Trophoblast cell (in vitro differentiated cells and primary cell): ENCODE measurements around the gene SLC20A1.
A peak's percentile ranks its signal among the peaks of the same experiment; 100 is the strongest.

Experiments
- DNase-seq, 2 donors: peaks; one replicate each; pipeline ENCODE4 v3.0.0-alpha.2; 2016
- H2AFZ ChIP-seq: 2 replicates; pipeline ENCODE4 v1.6.1; 2013; ENCODE audit warnings: low read length, moderate library complexity, mild to moderate bottlenecking; ENCODE audit not compliant: insufficient read depth, poor library complexity
- H2AK5ac ChIP-seq: 2 replicates; pipeline ENCODE4 v1.6.1; 2013; ENCODE audit warnings: mild to moderate bottlenecking, low read length
- H2BK120ac ChIP-seq: 2 replicates; pipeline ENCODE4 v1.6.1; 2013; ENCODE audit warnings: low read length, mild to moderate bottlenecking, moderate library complexity; ENCODE audit not compliant: insufficient read depth, poor library complexity
- H2BK12ac ChIP-seq: 2 replicates; pipeline ENCODE4 v1.6.1; 2013; ENCODE audit warnings: mild to moderate bottlenecking, low read length, moderate library complexity
- H2BK5ac ChIP-seq: 2 replicates; pipeline ENCODE4 v1.6.1; 2013; ENCODE audit warnings: low read length, low read depth, moderate library complexity, mild to moderate bottlenecking; ENCODE audit not compliant: poor library complexity
- H3K14ac ChIP-seq: 2 replicates; pipeline ENCODE4 v1.6.1; 2013; ENCODE audit warnings: mild to moderate bottlenecking, low read length
- H3K18ac ChIP-seq: 2 replicates; pipeline ENCODE4 v1.6.1; 2013; ENCODE audit warnings: mild to moderate bottlenecking, low read length
- H3K23ac ChIP-seq: 2 replicates; pipeline ENCODE4 v1.6.1; 2013; ENCODE audit warnings: low read length
- H3K27ac ChIP-seq: 2 replicates; pipeline ENCODE4 v1.5.1; 2013; ENCODE audit warnings: low read depth, mild to moderate bottlenecking, inconsistent platforms, low read length, moderate library complexity
- H3K27me3 ChIP-seq: 2 replicates; pipeline ENCODE4 v1.6.1; 2013; ENCODE audit warnings: inconsistent platforms, mild to moderate bottlenecking, low read length, moderate library complexity; ENCODE audit not compliant: insufficient read depth
- H3K36me3 ChIP-seq, 2 experiments: 1 replicate in 1 of 2; 2 replicates in 1 of 2; pipeline ENCODE4 v1.6.1; 2013; ENCODE audit warnings: low read length in 2 of 2, mild to moderate bottlenecking in 2 of 2, moderate library complexity in 1 of 2; ENCODE audit not compliant: insufficient read depth in 2 of 2, control insufficient read depth in 1 of 2
- H3K4ac ChIP-seq: 2 replicates; pipeline ENCODE4 v1.6.1; 2013; ENCODE audit warnings: low read depth, mild to moderate bottlenecking, low read length, moderate library complexity
- H3K4me1 ChIP-seq, 2 experiments: 1 replicate in 1 of 2; 2 replicates in 1 of 2; pipeline ENCODE4 v1.6.1; 2013; ENCODE audit warnings: low read length in 2 of 2, mild to moderate bottlenecking in 2 of 2, moderate library complexity in 1 of 2; ENCODE audit not compliant: insufficient read depth in 2 of 2, control insufficient read depth in 1 of 2
- H3K4me2 ChIP-seq: 2 replicates; pipeline ENCODE4 v1.6.1; 2013; ENCODE audit warnings: inconsistent platforms, mild to moderate bottlenecking, low read length, moderate library complexity
- H3K4me3 ChIP-seq: 2 replicates; pipeline ENCODE4 v1.5.1; 2013; ENCODE audit warnings: mild to moderate bottlenecking, low read depth, low read length, inconsistent platforms
- H3K79me1 ChIP-seq: one replicate; pipeline ENCODE4 v1.6.1; 2013; ENCODE audit warnings: low read length
- H3K79me2 ChIP-seq: 2 replicates; pipeline ENCODE4 v1.6.1; 2013; ENCODE audit warnings: low read length, mild to moderate bottlenecking; ENCODE audit not compliant: control insufficient read depth, insufficient read depth, poor library complexity
- H3K9ac ChIP-seq: 2 replicates; pipeline ENCODE4 v1.6.1; 2013; ENCODE audit warnings: mild to moderate bottlenecking, low read length
- H3K9me3 ChIP-seq: 2 replicates; pipeline ENCODE4 v1.6.1; 2013; ENCODE audit warnings: low read depth, mild to moderate bottlenecking, control low read depth, inconsistent platforms, low read length; ENCODE audit not compliant: insufficient read depth
- H4K12ac ChIP-seq: 2 replicates; pipeline ENCODE4 v1.6.1; 2013; ENCODE audit warnings: low read depth, mild to moderate bottlenecking, low read length, moderate library complexity
- H4K8ac ChIP-seq: 2 replicates; pipeline ENCODE4 v1.6.1; 2013; ENCODE audit warnings: low read depth, mild to moderate bottlenecking, low read length, moderate library complexity
- H4K91ac ChIP-seq: one replicate; pipeline ENCODE4 v1.6.1; 2013; ENCODE audit warnings: low read depth, mild to moderate bottlenecking, low read length, moderate library complexity
- WGBS: extraction: QIAGEN DNeasy Blood & Tissue Kit; methylation state at CpG from one replicate; pipeline ENCODE4 v1.1.7; 2013; ENCODE audit warnings: missing lambda C conversion rate; ENCODE audit not compliant: insufficient read length, insufficient coverage; ENCODE audit errors: extremely low coverage; 5-methylcytosine and 5-hydroxymethylcytosine counted together

Gene SLC20A1

GRCh38 chr2:112674229-112674628 is 28.5 kb downstream of the SLC20A1 start:
- Histone ChIP-seq H3K4me2 (no peak overlapping the region), H4K91ac (no peak overlapping the region), H3K4ac (no peak overlapping the region), H4K8ac (no peak overlapping the region), H3K4me3 (no peak overlapping the region), H3K36me3 (no peaks in the 10 kb centered on the region), H3K14ac (no peak overlapping the region), H2AFZ (no peak overlapping the region), H2BK5ac (no peak overlapping the region), H2BK120ac (no peak overlapping the region), H4K12ac (no peak overlapping the region), H2AK5ac (no peak overlapping the region), H3K23ac (no peak overlapping the region), H3K27ac (no peak overlapping the region), H3K27me3 (no peaks in the 10 kb centered on the region), H2BK12ac (no peak overlapping the region), H3K79me2 (no peaks in the 10 kb centered on the region), H3K4me1 (peaks cover 1% of the 10 kb centered on the region in 2 experiments), H3K18ac (no peak overlapping the region), H3K9ac (no peak overlapping the region), H3K9me3 (no peaks in the 10 kb centered on the region), H3K79me1 (no peaks in the 10 kb centered on the region)
- no CpG with 5 or more reads among the region's 12 CpGs for WGBS
- DNase-seq: no peak

DNA sequence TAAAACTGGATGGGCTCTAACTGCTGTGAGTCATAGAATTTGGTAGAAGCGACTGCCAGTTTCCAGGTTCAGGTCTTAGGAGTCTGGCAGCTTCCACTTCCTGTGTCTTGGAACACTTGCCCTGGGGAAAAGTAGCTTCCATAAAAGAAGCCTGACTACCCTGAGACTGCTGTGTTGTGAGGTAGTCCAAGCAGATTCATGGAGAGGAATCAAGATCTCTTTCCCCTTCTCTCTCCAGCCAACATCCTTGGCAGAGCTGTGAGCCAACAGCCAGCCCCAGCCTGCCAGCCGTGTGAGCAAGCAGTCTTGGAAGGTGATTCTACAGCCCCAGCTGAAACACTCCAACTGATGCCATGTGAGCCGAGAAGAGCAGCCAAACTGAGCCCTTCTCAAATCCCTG is 33.7 kb downstream of the SLC20A1 start:
- H3K79me1 ChIP-seq: peaks cover 5% of the 10 kb centered on the region
- no peak overlapping the region for H2AFZ ChIP-seq
- DNase-seq: no peak
- no peak overlapping the region for H3K4me2 ChIP-seq
- H2BK12ac ChIP-seq: no peak overlapping the region
- WGBS: no CpG with 5 or more reads among the region's 3 CpGs
- no peaks in the 10 kb centered on the region for H3K79me2 ChIP-seq
- H2BK120ac ChIP-seq: no peak overlapping the region
- H3K36me3 ChIP-seq: no peaks in the 10 kb centered on the region
- no peaks in the 10 kb centered on the region for H3K27me3 ChIP-seq
- H3K18ac ChIP-seq: no peak overlapping the region
- H3K14ac ChIP-seq: no peak overlapping the region
- peaks cover 13% of the 10 kb centered on the region in 2 experiments for H3K4me1 ChIP-seq
- no peak overlapping the region for H3K4ac ChIP-seq
- H3K9ac ChIP-seq: no peak overlapping the region
- H3K9me3 ChIP-seq: no peaks in the 10 kb centered on the region
- H2BK5ac ChIP-seq: no peak overlapping the region
- H2AK5ac ChIP-seq: no peak overlapping the region
- H3K27ac ChIP-seq: no peak overlapping the region
- H3K4me3 ChIP-seq: no peak overlapping the region
- no peak overlapping the region for H3K23ac ChIP-seq
- H4K91ac ChIP-seq: no peak overlapping the region
- peak overlapping the region; percentile 34 for H4K8ac ChIP-seq
- no peak overlapping the region for H4K12ac ChIP-seq

- no CpG with 5 or more reads among the region's 5 CpGs for WGBS
- Histone ChIP-seq H3K9me3 (no peaks in the 10 kb centered on the region), H3K18ac (no peak overlapping the region), H4K12ac (no peak overlapping the region), H3K4ac (no peak overlapping the region), H3K27me3 (no peaks in the 10 kb centered on the region), H3K23ac (no peak overlapping the region), H4K8ac (no peak overlapping the region), H3K14ac (no peak overlapping the region), H2AFZ (no peak overlapping the region), H3K4me3 (no peak overlapping the region), H3K4me1 (peaks cover 13% of the 10 kb centered on the region in 2 experiments), H3K79me1 (peaks cover 5% of the 10 kb centered on the region), H2BK120ac (no peak overlapping the region), H2BK12ac (no peak overlapping the region), H3K27ac (no peak overlapping the region), H2AK5ac (no peak overlapping the region), H3K9ac (no peak overlapping the region), H4K91ac (no peak overlapping the region), H3K79me2 (no peaks in the 10 kb centered on the region), H2BK5ac (no peak overlapping the region), H3K4me2 (no peak overlapping the region), H3K36me3 (no peaks in the 10 kb centered on the region)
- no peak for DNase-seq
Measured at GRCh38 chr2:112680666-112681101, 34.9 kb downstream of the SLC20A1 start.

DNA sequence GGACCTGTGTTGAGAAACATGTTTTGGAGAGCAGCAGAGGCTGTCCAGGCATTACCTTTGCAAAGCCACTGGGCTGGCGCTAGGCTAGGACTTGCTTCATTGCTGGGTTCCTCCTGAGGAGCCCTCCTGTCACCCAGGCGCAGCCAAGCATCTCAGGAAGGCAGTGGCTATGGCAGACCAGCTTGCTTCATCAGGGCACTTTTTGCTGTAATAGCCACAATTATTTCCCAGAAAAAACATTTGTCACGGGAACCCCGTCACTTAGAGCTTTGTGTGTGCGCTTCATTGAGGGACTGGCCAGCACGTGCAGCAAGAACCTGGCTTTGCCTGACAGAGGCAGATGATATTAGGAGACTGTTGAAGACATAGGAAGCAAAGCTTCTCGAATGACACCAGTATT is 36.4 kb downstream of the SLC20A1 start:
- Histone ChIP-seq H3K4ac (no peak overlapping the region), H3K4me2 (no peak overlapping the region), H3K36me3 (no peaks in the 10 kb centered on the region), H2AFZ (no peak overlapping the region), H3K4me3 (no peak overlapping the region), H3K14ac (no peak overlapping the region), H3K27me3 (no peaks in the 10 kb centered on the region), H4K8ac (no peak overlapping the region), H4K91ac (no peak overlapping the region), H3K9me3 (no peaks in the 10 kb centered on the region), H3K79me2 (no peaks in the 10 kb centered on the region), H3K9ac (no peak overlapping the region), H3K27ac (no peak overlapping the region), H3K4me1 (peaks cover 13% of the 10 kb centered on the region in 2 experiments), H2BK12ac (peak overlapping the region; percentile 25), H2BK120ac (no peak overlapping the region), H3K18ac (no peak overlapping the region), H2BK5ac (no peak overlapping the region), H3K79me1 (peaks cover 5% of the 10 kb centered on the region), H3K23ac (no peak overlapping the region), H4K12ac (no peak overlapping the region), H2AK5ac (peak overlapping the region; percentile 24)
- no peak for DNase-seq
- WGBS: no CpG with 5 or more reads among the region's 7 CpGs
